Right atrium auricular region (tissue), 2 donors: ENCODE data around the gene GSK3B. TPM values are rescaled to one million over a fixed set of nuclear protein-coding genes. Genes with fewer than 3 reads are reported as not detected.

Source experiments
- DNase-seq: peaks from one replicate; pipeline ENCODE4 v3.0.0-alpha.2; 2019; ENCODE audit warnings: low spot score
- H3K27ac ChIP-seq, 2 donors: fragments of 200-600 bp; sonication (generic); 1 replicate in 1 of 2; 2 replicates in 1 of 2; pipeline ENCODE4 v1.5.1; 2016 to 2019
- H3K27me3 ChIP-seq, 2 donors: fragments of 200-600 bp; sonication (generic); one replicate each; pipeline versions ENCODE4 v1.5.1 to v1.6.0; 2017 to 2019
- H3K36me3 ChIP-seq: fragments of 200-600 bp; sonication (generic); one replicate; pipeline ENCODE4 v1.5.1; 2016
- H3K4me1 ChIP-seq, 2 donors: fragments of 200-600 bp; sonication (generic); one replicate each; pipeline versions ENCODE4 v1.5.1 to v1.6.0; 2017 to 2019
- H3K4me3 ChIP-seq, 2 donors: fragments of 200-600 bp; sonication (generic); 1 replicate in 1 of 2; 2 replicates in 1 of 2; pipeline ENCODE4 v1.5.1; 2017 to 2019; ENCODE audit warnings: mild to moderate bottlenecking in 1 of 2, moderate library complexity in 1 of 2
- H3K9me3 ChIP-seq, 2 donors: fragments of 200-600 bp; sonication (generic); one replicate each; pipeline ENCODE4 v1.5.1; 2019
- CTCF ChIP-seq, 2 donors: fragments of 200-600 bp; sonication (generic); IDR thresholded peaks; one replicate each; pipeline ENCODE4 v1.5.1; 2019; ENCODE audit warnings: antibody characterized with exemption in 2 of 2
- total RNA-seq, 2 donors: library from RNA; depleted of rRNA; stranded (reverse); fragments of >200 nt; gene quantifications; one replicate each; pipeline ENCODE4 v1.1.0, GENCODE V29; 2016

Gene GSK3B
- total RNA-seq, 2 donors from 2014 or later: 31.3 to 42.0 TPM

- no peaks in the 10 kb centered on the region for H3K36me3 ChIP-seq
- TF ChIP-seq CTCF (IDR thresholded peaks at IDR 0.05): no peak
- H3K4me1 ChIP-seq: peaks cover 0 to 46% of the 10 kb centered on the region in 2 donors
- H3K27ac ChIP-seq: no peak overlapping the region
- H3K4me3 ChIP-seq: no peak overlapping the region
- H3K9me3 ChIP-seq: peaks cover 0 to 17% of the 10 kb centered on the region in 2 donors
- no peaks in the 10 kb centered on the region for H3K27me3 ChIP-seq
- no peak for DNase-seq
Observed at GRCh38 chr3:120047686-120048085, 46.6 kb downstream of the GSK3B start.

- no peaks in the 10 kb centered on the region for H3K4me1 ChIP-seq
- no peak for TF ChIP-seq CTCF (IDR thresholded peaks at IDR 0.05)
- H3K9me3 ChIP-seq: peaks cover 12 to 39% of the 10 kb centered on the region in 2 donors
- no peaks in the 10 kb centered on the region for H3K27me3 ChIP-seq
- DNase-seq: no peak
- no peak overlapping the region for H3K4me3 ChIP-seq
- H3K36me3 ChIP-seq: no peaks in the 10 kb centered on the region
- H3K27ac ChIP-seq: no peak overlapping the region
Observed at GRCh38 chr3:120040813-120041377, 53.4 kb downstream of the GSK3B start.

- Histone ChIP-seq H3K27me3 (no peaks in the 10 kb centered on the region), H3K36me3 (no peaks in the 10 kb centered on the region), H3K4me1 (no peaks in the 10 kb centered on the region), H3K9me3 (peaks cover 12 to 29% of the 10 kb centered on the region in 2 donors), H3K4me3 (no peak overlapping the region), H3K27ac (no peak overlapping the region)
- DNase-seq: no peak
- no peak for TF ChIP-seq CTCF (IDR thresholded peaks at IDR 0.05)
Observed at GRCh38 chr3:120039642-120040610, 54.3 kb downstream of the GSK3B start.

GRCh38 chr3:120033596-120033995 lies 60.7 kb downstream of the GSK3B start:
- H3K4me1 ChIP-seq: peaks cover 0 to 8% of the 10 kb centered on the region in 2 donors
- no peak for TF ChIP-seq CTCF (IDR thresholded peaks at IDR 0.05)

GRCh38 chr3:120031561-120031960 lies 62.7 kb downstream of the GSK3B start:
- Histone ChIP-seq H3K36me3 (no peaks in the 10 kb centered on the region), H3K4me1 (peaks cover 0 to 18% of the 10 kb centered on the region in 2 donors)

More at GRCh38 chr3:120033596-120033995, 60.7 kb downstream of the GSK3B start:
- Histone ChIP-seq H3K27ac (no peak overlapping the region), H3K9me3 (peaks cover 0 to 4% of the 10 kb centered on the region in 2 donors), H3K36me3 (no peaks in the 10 kb centered on the region), H3K4me3 (no peak overlapping the region), H3K27me3 (no peaks in the 10 kb centered on the region)
- no peak for DNase-seq

More at GRCh38 chr3:120031561-120031960, 62.7 kb downstream of the GSK3B start:
- no peaks in the 10 kb centered on the region for H3K27me3 ChIP-seq
- no peak for DNase-seq
- no peak overlapping the region for H3K4me3 ChIP-seq
- H3K27ac ChIP-seq: no peak overlapping the region
- no peak for TF ChIP-seq CTCF (IDR thresholded peaks at IDR 0.05)
- H3K9me3 ChIP-seq: no peaks in the 10 kb centered on the region
